ENCODE measurements around the gene RNF11. TPM values are rescaled to one million over a fixed set of nuclear protein-coding genes. Genes with fewer than 3 reads are reported as not detected.

Gene RNF11
- total and polyA plus RNA-seq, 2 of the 8 experiments (the other 6 are each of a cell fraction or from before 2014, with no cell fraction given), result 49.6 to 54.2 TPM

DNA sequence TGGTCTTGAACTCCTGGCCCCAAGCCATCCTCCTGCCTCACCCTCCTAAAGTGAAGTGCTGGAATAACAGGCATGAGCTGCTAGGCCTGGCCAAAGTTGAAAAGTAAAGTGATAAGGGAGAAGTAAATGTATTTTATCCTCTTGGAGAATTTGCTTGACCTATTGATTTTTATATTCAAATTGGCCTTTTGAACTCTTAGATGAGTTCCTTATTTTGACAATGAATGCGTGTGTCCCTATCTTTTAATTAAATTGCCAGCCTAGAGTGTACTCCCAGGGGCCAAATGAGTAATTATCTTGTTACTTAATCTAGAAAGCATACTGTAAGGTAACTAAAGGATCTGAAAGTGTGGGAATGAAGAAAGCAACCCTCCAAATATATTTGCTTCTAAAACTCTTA lies 11.4 kb downstream of the RNF11 start:
- POLR2A ChIA-PET (ENCODE audit: partially characterized antibody), result no interaction called here
- H3K4me2 ChIP-seq (ENCODE audit: insufficient read depth in 1 of 2, low read depth in 2 of 2, low read length in 2 of 2), result no peak overlapping the region
- H4K8ac ChIP-seq (ENCODE audit: extremely low read depth, insufficient read depth, low read length), result no peak overlapping the region
- no peak overlapping the region for H3K23ac ChIP-seq (ENCODE audit: insufficient read length)
- TF ChIP-seq ASH2L (IDR thresholded peaks at IDR 0.05; ENCODE audit: low read length) (no peak), SAP30 (IDR thresholded peaks at IDR 0.05; ENCODE audit: insufficient read depth, insufficient replicate concordance, low read length) (no peak), CHD2 (IDR thresholded peaks at IDR 0.05; ENCODE audit: low read length) (no peak), RAD21 (IDR thresholded peaks at IDR 0.05 in 1 of 2, conservative IDR thresholded peaks at IDR 0.05 in 1 of 2; ENCODE audit: low read depth in 2 of 2, low read length in 2 of 2) (no peak), TCF12 (IDR thresholded peaks at IDR 0.05; ENCODE audit: low read depth, low read length) (no peak), KDM4A (IDR thresholded peaks at IDR 0.05; ENCODE audit: low read depth, low read length, severe bottlenecking) (no peak), SRF (IDR thresholded peaks at IDR 0.05; ENCODE audit: low read depth, low read length) (no peak), GTF2F1 (IDR thresholded peaks at IDR 0.05; ENCODE audit: borderline replicate concordance, low read depth, low read length) (no peak), SIN3A (conservative IDR thresholded peaks at IDR 0.05 in 1 of 2, IDR thresholded peaks at IDR 0.05 in 1 of 2; ENCODE audit: low read depth in 1 of 2, low read length in 2 of 2) (no peak), SP2 (IDR thresholded peaks at IDR 0.05; ENCODE audit: low read length) (no peak)
- TF ChIP-seq, protein P1, sequence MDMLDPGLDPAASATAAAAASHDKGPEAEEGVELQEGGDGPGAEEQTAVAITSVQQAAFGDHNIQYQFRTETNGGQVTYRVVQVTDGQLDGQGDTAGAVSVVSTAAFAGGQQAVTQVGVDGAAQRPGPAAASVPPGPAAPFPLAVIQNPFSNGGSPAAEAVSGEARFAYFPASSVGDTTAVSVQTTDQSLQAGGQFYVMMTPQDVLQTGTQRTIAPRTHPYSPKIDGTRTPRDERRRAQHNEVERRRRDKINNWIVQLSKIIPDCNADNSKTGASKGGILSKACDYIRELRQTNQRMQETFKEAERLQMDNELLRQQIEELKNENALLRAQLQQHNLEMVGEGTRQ (IDR thresholded peaks at IDR 0.05; ENCODE audit: low read length), result no peak
- TF ChIP-seq, protein P2, sequence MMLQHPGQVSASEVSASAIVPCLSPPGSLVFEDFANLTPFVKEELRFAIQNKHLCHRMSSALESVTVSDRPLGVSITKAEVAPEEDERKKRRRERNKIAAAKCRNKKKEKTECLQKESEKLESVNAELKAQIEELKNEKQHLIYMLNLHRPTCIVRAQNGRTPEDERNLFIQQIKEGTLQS (IDR thresholded peaks at IDR 0.05; ENCODE audit: insufficient read depth, low read depth, low read length), result no peak
- no peaks in the 10 kb centered on the region for H3K9me3 ChIP-seq (ENCODE audit: insufficient read depth in 2 of 2, low read depth in 1 of 2, low read length in 1 of 2)
- H2BK20ac ChIP-seq (ENCODE audit: low read length), result no peak overlapping the region
- 89% methylated on average over 1 of the region's 1 CpG; no CpG with 5 or more reads in 1 of the 2 experiments for WGBS, 2 experiments (ENCODE audit: extremely low coverage in 1 of 2, insufficient coverage in 1 of 2, insufficient read length in 1 of 2, insufficient replicate concordance in 2 of 2, low coverage in 1 of 2, low lambda C conversion rate in 2 of 2, missing lambda C conversion rate in 1 of 2)
- FAIRE-seq (no peak), DNase-seq (ENCODE audit: low read depth in 1 of 2, low spot score in 2 of 2) (no peak)
- H4K20me1 ChIP-seq (replicated peaks in 1 of 2; ENCODE audit: control insufficient read depth in 1 of 2, insufficient read depth in 2 of 2, low read length in 2 of 2), result peaks cover 0 to 3% of the 10 kb centered on the region in 2 experiments
- no peaks in the 10 kb centered on the region for H3K36me3 ChIP-seq (ENCODE audit: control insufficient read depth in 2 of 4, insufficient read depth in 4 of 4, low read length in 3 of 4)
- no peak overlapping the region for H3K14ac ChIP-seq (ENCODE audit: insufficient read length)
- H3K27me3 ChIP-seq (replicated peaks in 1 of 4; ENCODE audit: control insufficient read depth in 3 of 4, extremely low read depth in 1 of 4, insufficient read depth in 3 of 4, low read length in 3 of 4), result no peaks in the 10 kb centered on the region
- no peaks in the 10 kb centered on the region for H3K4me1 ChIP-seq (replicated peaks in 1 of 4; ENCODE audit: control insufficient read depth in 3 of 4, insufficient read depth in 4 of 4, low read length in 3 of 4)
- peaks cover 4% of the 10 kb centered on the region; the same call in 1 of the 2 replicates for H3K79me1 ChIP-seq (ENCODE audit: low read depth, low read length)
- no peak overlapping the region for H4K91ac ChIP-seq (replicated peaks; ENCODE audit: insufficient read length, low read length)
- no peak overlapping the region for H3K56ac ChIP-seq (replicated peaks; ENCODE audit: insufficient read length, low read depth, low read length)
- CTCF ChIA-PET (ENCODE audit: partially characterized antibody), result interaction anchor here (0.6 to 0.9 kb wide), 2 partner anchors 55 to 1041 kb away, joined by 3 to 4 read pairs; no protein-coding TSS in a partner anchor
- no peak overlapping the region for H3K9ac ChIP-seq (replicated peaks in 1 of 4; ENCODE audit: extremely low read depth in 1 of 4, low read depth in 3 of 4, low read length in 3 of 4)
- no peak overlapping the region for H3K4me3 ChIP-seq (ENCODE audit: extremely low read depth in 1 of 4, insufficient read depth in 2 of 4, low read depth in 3 of 4, low read length in 4 of 4)
- H4K5ac ChIP-seq (ENCODE audit: insufficient read length, low read depth, low read length), result no peak overlapping the region
- no peak overlapping the region for H2BK120ac ChIP-seq (replicated peaks; ENCODE audit: low read depth, low read length)
- H2BK5ac ChIP-seq (ENCODE audit: low read depth, low read length), result no peak overlapping the region
- H2AK5ac ChIP-seq (ENCODE audit: low read depth, low read length), result no peak overlapping the region
- no peaks in the 10 kb centered on the region for H3K23me2 ChIP-seq (ENCODE audit: low read depth, low read length)
- H3K4ac ChIP-seq (replicated peaks; ENCODE audit: insufficient read length, low read depth, low read length), result no peak overlapping the region
- no peak overlapping the region for H3K18ac ChIP-seq (ENCODE audit: extremely low read depth, low read length)
- H2AFZ ChIP-seq (ENCODE audit: low read length), result no peak overlapping the region
- no peak overlapping the region for H2BK15ac ChIP-seq (ENCODE audit: low read length)
- H2BK12ac ChIP-seq (ENCODE audit: low read depth, low read length), result no peak overlapping the region
- peaks cover 0 to 81% of the 10 kb centered on the region in 2 experiments; a peak in 3 of 4 replicates for H3K79me2 ChIP-seq (ENCODE audit: control insufficient read depth in 1 of 2, insufficient read depth in 2 of 2, low read length in 2 of 2)
- H3K27ac ChIP-seq (ENCODE audit: low read depth, low read length), result no peak overlapping the region
